ENCODE results near the gene EXTL1. TPM values are rescaled to one million over a fixed set of nuclear protein-coding genes. Genes with fewer than 3 reads are reported as not detected.

Gene EXTL1
- total RNA-seq, 3 donors from 2014 or later = 0.98 to 2.8 TPM; not detected in 1

- H3K27me3 ChIP-seq = no peaks in the 10 kb centered on the region
- TF ChIP-seq POLR2A (IDR thresholded peaks at IDR 0.05) (no peak), POLR2AphosphoS5 (IDR thresholded peaks at IDR 0.05) (no peak), CTCF (IDR thresholded peaks at IDR 0.05) (no peak)
- no peaks in the 10 kb centered on the region for H3K9me3 ChIP-seq
- no peaks in the 10 kb centered on the region for H3K36me3 ChIP-seq
- intact Hi-C loops (cut with DNase I; ENCODE audit: low total_unique reads) = no loop called here
- DNase-seq (ENCODE audit: low spot score in 2 of 2) = no peak
- no peak overlapping the region for H3K4me3 ChIP-seq
- no peak overlapping the region for H3K27ac ChIP-seq
- H3K4me1 ChIP-seq = no peaks in the 10 kb centered on the region
Measured at GRCh38 chr1:26082020-26082350, 60.4 kb downstream of the EXTL1 start.

GRCh38 chr1:26083208-26083607 lies 61.6 kb downstream of the EXTL1 start:
- H3K9me3 ChIP-seq = no peaks in the 10 kb centered on the region
- DNase-seq (ENCODE audit: low spot score in 2 of 2) = no peak
- H3K4me3 ChIP-seq = no peak overlapping the region
- H3K27me3 ChIP-seq = no peaks in the 10 kb centered on the region
- H3K27ac ChIP-seq = no peak overlapping the region
- no peaks in the 10 kb centered on the region for H3K4me1 ChIP-seq
- intact Hi-C loops (cut with DNase I; ENCODE audit: low total_unique reads) = no loop called here
- TF ChIP-seq POLR2A (IDR thresholded peaks at IDR 0.05) = no peak
- no peak for TF ChIP-seq CTCF (IDR thresholded peaks at IDR 0.05)
- TF ChIP-seq POLR2AphosphoS5 (IDR thresholded peaks at IDR 0.05) = no peak
- no peaks in the 10 kb centered on the region for H3K36me3 ChIP-seq

GRCh38 chr1:26084091-26084561 lies 62.6 kb downstream of the EXTL1 start:
- TF ChIP-seq POLR2AphosphoS5 (IDR thresholded peaks at IDR 0.05) (no peak), CTCF (IDR thresholded peaks at IDR 0.05) (no peak), POLR2A (IDR thresholded peaks at IDR 0.05) (no peak)
- H3K4me1 ChIP-seq = no peaks in the 10 kb centered on the region
- intact Hi-C loops (cut with DNase I; ENCODE audit: low total_unique reads) = no loop called here
- DNase-seq (ENCODE audit: low spot score in 2 of 2) = peak in 1 of 2 donors; percentile 63
- H3K27ac ChIP-seq = no peak overlapping the region
- H3K9me3 ChIP-seq = no peaks in the 10 kb centered on the region
- no peaks in the 10 kb centered on the region for H3K36me3 ChIP-seq
- no peak overlapping the region for H3K4me3 ChIP-seq
- peaks cover 0 to under 1% of the 10 kb centered on the region in 2 donors for H3K27me3 ChIP-seq

- no peak for DNase-seq (ENCODE audit: low spot score in 2 of 2)
- no peak for TF ChIP-seq POLR2A (IDR thresholded peaks at IDR 0.05)
- TF ChIP-seq POLR2AphosphoS5 (IDR thresholded peaks at IDR 0.05) = no peak
- no peak for TF ChIP-seq CTCF (IDR thresholded peaks at IDR 0.05)
- Histone ChIP-seq H3K4me1 (no peaks in the 10 kb centered on the region), H3K4me3 (no peak overlapping the region), H3K36me3 (no peaks in the 10 kb centered on the region), H3K9me3 (no peaks in the 10 kb centered on the region), H3K27me3 (peaks cover 0 to 5% of the 10 kb centered on the region in 2 donors), H3K27ac (no peak overlapping the region)
- intact Hi-C loops (cut with DNase I; ENCODE audit: low total_unique reads) = no loop called here
Measured at GRCh38 chr1:26084844-26085243, 63.3 kb downstream of the EXTL1 start.

Other genes with a start within 250 kb of the EXTL1 start
- gene SELENON, start 221.6 kb upstream of the EXTL1 start, total RNA-seq = 10 to 100 TPM; 16.6 to 39.0 (median 22.1) TPM
- gene MTFR1L, start 201.8 kb upstream of the EXTL1 start, total RNA-seq = 10 to 100 TPM; 71.6 to 79.2 (median 75.4) TPM
- gene AUNIP, start 162.3 kb upstream of the EXTL1 start, total RNA-seq = under 1 TPM in 2 of 3 donors, not detected in 1; 0.33 to 0.88 TPM
- 1 to 10 TPM; 4.2 to 8.2 (median 7.2) TPM for gene PAQR7, start 146.1 kb upstream of the EXTL1 start, total RNA-seq
- gene STMN1, start 115.4 kb upstream of the EXTL1 start, total RNA-seq = 10 to 100 TPM; 23.9 to 33.8 (median 28.4) TPM
- gene PAFAH2, start 23.7 kb upstream of the EXTL1 start, total RNA-seq = 10 to 100 TPM in 1 of 3 donors, 1 to 10 TPM in 2; 8.2 to 19.9 (median 9.8) TPM
- 1 to 10 TPM in 1 of 3 donors, under 1 TPM in 2; 0.16 to 1.3 (median 0.33) TPM for gene SLC30A2, start 24.3 kb downstream of the EXTL1 start, total RNA-seq
- gene TRIM63, start 45.9 kb downstream of the EXTL1 start, total RNA-seq = 1 to 10 TPM in 2 of 3 donors, not detected in 1; 2.2 to 4.0 TPM
- 10 to 100 TPM in 1 of 3 donors, 1 to 10 TPM in 2; 9.2 to 17.3 (median 9.3) TPM for gene PDIK1L, start 90.0 kb downstream of the EXTL1 start, total RNA-seq
- 1 to 10 TPM; 3.4 to 9.1 (median 6.2) TPM for gene FAM110D, start 137.3 kb downstream of the EXTL1 start, total RNA-seq
- not detected for gene C1orf232, start 147.2 kb downstream of the EXTL1 start, total RNA-seq
- gene ZNF593, start 148.1 kb downstream of the EXTL1 start, total RNA-seq = 10 to 100 TPM; 26.4 to 39.7 (median 31.9) TPM
- not detected for gene ZNF593OS, start 150.1 kb downstream of the EXTL1 start, total RNA-seq
- 10 to 100 TPM in 2 of 3 donors, 1 to 10 TPM in 1; 2.2 to 28.2 (median 22.3) TPM for gene CNKSR1, start 155.7 kb downstream of the EXTL1 start, total RNA-seq
- gene CATSPER4, start 168.8 kb downstream of the EXTL1 start, total RNA-seq = not detected
- 10 to 100 TPM in 1 of 3 donors, 1 to 10 TPM in 2; 4.8 to 11.7 (median 7.5) TPM for gene CEP85, start 212.4 kb downstream of the EXTL1 start, total RNA-seq

All from breast epithelium (tissue), 4 donors.